OCI-LY3 (cell line): ENCODE results near the gene SYNE1.

Experiments used
- H2AFZ ChIP-seq: fragments of 200-600, 300-600 bp; shearing (Covaris generic); 2 replicates; pipeline ENCODE4 v1.6.0; 2014; ENCODE audit warnings: antibody characterized with exemption, low read depth, low read length
- H3K27ac ChIP-seq: fragments of 200-600, 300-600 bp; sonication (generic); 2 replicates; pipeline ENCODE4 v1.5.1; 2014; ENCODE audit warnings: mild to moderate bottlenecking, low read length, moderate library complexity, mixed read lengths
- H3K27me3 ChIP-seq: fragments of 200-600, 300-600 bp; sonication (generic); 2 replicates; pipeline ENCODE4 v1.6.1; 2014; ENCODE audit warnings: low read depth, low read length, mixed read lengths
- H3K36me3 ChIP-seq: fragments of 200-600, 300-600 bp; sonication (generic); replicated peaks from 2 replicates; pipeline ENCODE3; 2014; ENCODE audit warnings: low read depth, low read length, mixed read lengths
- H3K4me1 ChIP-seq: fragments of 300-600, 200-600 bp; sonication (generic); 2 replicates; pipeline ENCODE4 v1.6.1; 2014; ENCODE audit warnings: low read length, mixed read lengths
- H3K4me2 ChIP-seq: fragments of 200-600, 300-600 bp; sonication (generic); 2 replicates; pipeline ENCODE4 v1.6.1; 2014; ENCODE audit warnings: low read length, mixed read lengths
- H3K4me3 ChIP-seq: fragments of 300-600, 200-600 bp; sonication (generic); 2 replicates; pipeline ENCODE4 v1.5.1; 2014; ENCODE audit warnings: antibody characterized with exemption, mild to moderate bottlenecking, low read length, moderate library complexity
- H3K79me2 ChIP-seq: fragments of 300-600, 200-600 bp; shearing (Covaris generic); 2 replicates; pipeline ENCODE4 v1.6.1; 2014; ENCODE audit warnings: mild to moderate bottlenecking, low read length, mixed read lengths
- H3K9ac ChIP-seq: fragments of 300-600, 200-600 bp; shearing (Covaris generic); 2 replicates; pipeline ENCODE4 v1.6.0; 2014; ENCODE audit warnings: mild to moderate bottlenecking, low read length, moderate library complexity
- H3K9me3 ChIP-seq: fragments of 200-600, 300-600 bp; shearing (Covaris generic); 2 replicates; pipeline ENCODE4 v1.6.1; 2014; ENCODE audit warnings: low read length, mixed read lengths; ENCODE audit not compliant: insufficient read depth
- H4K20me1 ChIP-seq: fragments of 200-600, 300-600 bp; sonication (generic); 2 replicates; pipeline ENCODE4 v1.6.1; 2016; ENCODE audit warnings: low read length, mixed read lengths; ENCODE audit not compliant: insufficient read depth
- CTCF ChIP-seq: fragments of 200-600, 300-600 bp; sonication (generic); IDR thresholded peaks from 2 replicates; pipeline ENCODE4 v1.5.1; 2014; ENCODE audit warnings: antibody characterized with exemption, low read length, low read depth
- EZH2phosphoT487 ChIP-seq: fragments of 200-600 bp; shearing (Covaris generic); IDR thresholded peaks from 2 replicates; pipeline ENCODE4 v1.6.1; 2018; ENCODE audit warnings: antibody characterized with exemption, mixed run types, low read depth

The SYNE1 gene

GRCh38 chr6:152484806-152485205 lies 152.4 kb downstream of the SYNE1 start:
- Histone ChIP-seq H3K9ac (no peak overlapping the region), H3K9me3 (no peaks in the 10 kb centered on the region), H2AFZ (no peak overlapping the region), H4K20me1 (no peaks in the 10 kb centered on the region), H3K4me1 (no peaks in the 10 kb centered on the region), H3K79me2 (no peaks in the 10 kb centered on the region), H3K27ac (no peak overlapping the region), H3K4me3 (no peak overlapping the region), H3K36me3 (no peaks in the 10 kb centered on the region), H3K27me3 (peaks cover 6% of the 10 kb centered on the region; the same call in 1 of the 2 replicates), H3K4me2 (no peak overlapping the region)
- no peak for TF ChIP-seq EZH2phosphoT487

DNA sequence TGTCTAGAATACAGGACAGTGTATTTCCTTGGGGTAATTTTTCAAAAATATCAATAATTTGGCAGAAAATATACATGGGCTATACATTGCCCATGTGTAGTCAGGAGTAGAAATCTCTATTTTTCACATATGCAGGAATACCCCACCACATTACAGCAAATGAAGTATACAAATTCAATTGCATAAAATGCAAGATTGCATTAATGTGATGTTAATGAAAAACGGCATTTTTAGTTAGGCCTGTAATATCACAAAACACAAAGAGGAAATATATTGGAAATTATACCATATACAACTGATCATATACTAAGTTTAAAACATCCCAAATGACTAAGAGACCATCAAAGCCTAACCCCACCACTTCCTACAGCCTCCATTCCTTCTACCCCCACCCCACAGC lies 154.9 kb downstream of the SYNE1 start:
- Histone ChIP-seq H3K4me3 (no peak overlapping the region), H4K20me1 (no peaks in the 10 kb centered on the region), H3K9ac (no peak overlapping the region), H2AFZ (no peak overlapping the region), H3K79me2 (no peaks in the 10 kb centered on the region), H3K4me1 (no peaks in the 10 kb centered on the region), H3K4me2 (no peak overlapping the region), H3K9me3 (no peaks in the 10 kb centered on the region), H3K27ac (no peak overlapping the region), H3K36me3 (no peaks in the 10 kb centered on the region), H3K27me3 (no peaks in the 10 kb centered on the region)
- TF ChIP-seq CTCF (no peak), EZH2phosphoT487 (no peak)

DNA sequence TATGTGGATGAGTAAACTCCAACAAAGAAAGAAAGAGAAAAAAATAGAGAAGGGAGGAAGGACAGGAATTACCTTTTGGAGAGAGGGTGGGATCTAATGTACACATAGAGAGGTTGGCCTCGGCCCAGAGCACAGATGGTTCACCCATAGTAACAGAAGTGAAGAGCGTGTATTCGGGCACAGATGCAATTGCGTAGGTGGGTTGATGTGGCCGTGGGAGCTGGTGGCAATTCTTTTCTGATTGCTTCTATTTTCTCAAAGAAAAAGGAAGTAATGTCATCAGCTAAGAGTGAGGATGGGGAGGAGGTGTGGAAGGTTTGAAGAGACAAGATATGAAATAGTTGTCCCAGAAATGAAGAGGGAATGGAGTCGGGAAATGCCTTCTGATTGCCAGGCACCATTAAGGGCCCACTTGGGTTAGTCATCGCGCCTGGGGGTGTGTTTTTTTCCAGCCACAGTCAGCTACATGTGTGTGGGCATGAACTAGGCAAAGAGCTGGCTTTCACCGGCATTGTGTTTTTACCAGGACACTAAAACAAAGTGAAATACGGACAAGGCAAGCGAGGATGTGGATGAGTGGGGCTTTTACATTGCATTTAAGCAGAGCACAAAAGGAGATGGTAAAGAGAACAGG lies 158.7 kb downstream of the SYNE1 start:
- no peaks in the 10 kb centered on the region for H3K36me3 ChIP-seq
- H3K27ac ChIP-seq = no peak overlapping the region
- TF ChIP-seq CTCF (no peak), EZH2phosphoT487 (no peak)
- no peaks in the 10 kb centered on the region for H3K27me3 ChIP-seq
- no peaks in the 10 kb centered on the region for H3K9me3 ChIP-seq
- no peaks in the 10 kb centered on the region for H4K20me1 ChIP-seq
- no peak overlapping the region for H2AFZ ChIP-seq
- H3K4me2 ChIP-seq = no peak overlapping the region
- H3K79me2 ChIP-seq = no peaks in the 10 kb centered on the region
- no peak overlapping the region for H3K4me3 ChIP-seq
- no peaks in the 10 kb centered on the region for H3K4me1 ChIP-seq
- H3K9ac ChIP-seq = no peak overlapping the region

GRCh38 chr6:152474354-152474753 lies 162.8 kb downstream of the SYNE1 start:
- no peak overlapping the region for H3K9ac ChIP-seq
- no peaks in the 10 kb centered on the region for H3K9me3 ChIP-seq
- TF ChIP-seq EZH2phosphoT487 (no peak), CTCF (no peak)
- no peak overlapping the region for H3K27ac ChIP-seq
- no peak overlapping the region for H3K4me3 ChIP-seq
- no peaks in the 10 kb centered on the region for H3K4me1 ChIP-seq
- no peaks in the 10 kb centered on the region for H3K79me2 ChIP-seq
- H3K27me3 ChIP-seq = no peaks in the 10 kb centered on the region
- H4K20me1 ChIP-seq = no peaks in the 10 kb centered on the region
- no peak overlapping the region for H2AFZ ChIP-seq
- no peaks in the 10 kb centered on the region for H3K36me3 ChIP-seq
- no peak overlapping the region for H3K4me2 ChIP-seq
